ENCODE results near the gene SMARCC1.

Gene SMARCC1

DNA sequence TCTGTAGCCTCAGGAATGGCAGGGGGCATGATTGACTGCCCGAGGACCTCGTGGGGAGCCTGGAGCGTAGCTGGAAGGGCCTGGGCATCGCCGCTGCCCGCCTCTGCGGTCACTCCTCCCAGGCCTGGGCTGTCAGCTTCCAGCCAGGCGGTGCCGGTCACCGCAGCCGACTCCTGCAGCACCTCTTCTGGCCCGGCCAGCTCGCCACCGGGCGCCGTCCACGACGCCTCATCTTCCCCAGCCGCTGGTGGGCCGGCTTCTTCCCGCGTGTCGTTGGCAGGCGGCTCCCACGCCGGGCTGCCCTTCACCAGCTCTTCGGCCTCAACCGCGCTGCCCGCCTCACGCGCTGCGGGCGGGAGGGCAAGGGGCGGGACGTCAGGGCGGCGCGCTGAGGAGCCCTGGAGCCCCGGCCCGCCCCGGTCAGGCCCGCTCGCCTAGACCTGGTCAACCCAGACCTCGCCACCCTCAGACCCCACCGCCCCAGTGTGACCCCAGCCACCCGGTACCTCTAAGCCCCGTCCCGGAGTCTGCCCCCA, 204.0 kb downstream of the SMARCC1 start:
- Histone ChIP-seq H2BK5ac (ENCODE audit: low read depth, low read length, poor library complexity) (no peak overlapping the region), H3K4me2 (ENCODE audit: low read length) (peak overlapping the region; percentile 64), H3K4me1 (ENCODE audit: control insufficient read depth in 1 of 2, insufficient read depth in 2 of 2, low read length in 2 of 2) (peaks cover 7 to 10% of the 10 kb centered on the region in 2 experiments), H2AK5ac (ENCODE audit: low read length) (no peak overlapping the region), H3K79me1 (ENCODE audit: low read length) (no peaks in the 10 kb centered on the region), H3K4ac (ENCODE audit: low read depth, low read length) (no peak overlapping the region), H2BK12ac (ENCODE audit: low read length) (no peak overlapping the region), H2AFZ (ENCODE audit: insufficient read depth, low read length, poor library complexity) (peak overlapping the region; percentile 56), H3K9ac (ENCODE audit: low read length) (no peak overlapping the region), H3K36me3 (ENCODE audit: control insufficient read depth in 1 of 2, insufficient read depth in 2 of 2, low read length in 2 of 2) (no peaks in the 10 kb centered on the region), H3K9me3 (ENCODE audit: insufficient read depth, low read depth, low read length) (no peaks in the 10 kb centered on the region), H3K79me2 (ENCODE audit: control insufficient read depth, insufficient read depth, low read length, poor library complexity) (no peaks in the 10 kb centered on the region), H3K27ac (ENCODE audit: low read depth, low read length) (no peak overlapping the region), H4K12ac (ENCODE audit: low read depth, low read length) (no peak overlapping the region), H3K23ac (ENCODE audit: low read length) (no peak overlapping the region), H3K4me3 (ENCODE audit: low read depth, low read length) (peak overlapping the region; percentile 47), H4K91ac (ENCODE audit: low read depth, low read length) (no peak overlapping the region), H3K14ac (ENCODE audit: low read length) (no peak overlapping the region), H3K27me3 (ENCODE audit: insufficient read depth, low read length) (peaks cover 30% of the 10 kb centered on the region), H2BK120ac (ENCODE audit: insufficient read depth, low read length, poor library complexity) (no peak overlapping the region), H3K18ac (ENCODE audit: low read length) (no peak overlapping the region), H4K8ac (ENCODE audit: low read depth, low read length) (no peak overlapping the region)
- peak in 1 of 2 donors; percentile 41 for DNase-seq
- WGBS (ENCODE audit: extremely low coverage, insufficient coverage, insufficient read length) = no CpG with 5 or more reads among the region's 49 CpGs

GRCh38 chr3:47573190-47574172, 208.2 kb downstream of the SMARCC1 start:
- Histone ChIP-seq H2BK5ac (ENCODE audit: low read depth, low read length, poor library complexity) (no peak overlapping the region), H3K4me1 (ENCODE audit: control insufficient read depth in 1 of 2, insufficient read depth in 2 of 2, low read length in 2 of 2) (peaks cover 5 to 8% of the 10 kb centered on the region in 2 experiments), H3K79me2 (ENCODE audit: control insufficient read depth, insufficient read depth, low read length, poor library complexity) (no peaks in the 10 kb centered on the region), H3K14ac (ENCODE audit: low read length) (no peak overlapping the region), H3K36me3 (ENCODE audit: control insufficient read depth in 1 of 2, insufficient read depth in 2 of 2, low read length in 2 of 2) (no peaks in the 10 kb centered on the region), H3K4ac (ENCODE audit: low read depth, low read length) (no peak overlapping the region), H3K79me1 (ENCODE audit: low read length) (no peaks in the 10 kb centered on the region), H3K18ac (ENCODE audit: low read length) (no peak overlapping the region), H3K27me3 (ENCODE audit: insufficient read depth, low read length) (peaks cover 10% of the 10 kb centered on the region), H2BK12ac (ENCODE audit: low read length) (no peak overlapping the region), H4K8ac (ENCODE audit: low read depth, low read length) (no peak overlapping the region), H3K9ac (ENCODE audit: low read length) (no peak overlapping the region), H3K4me3 (ENCODE audit: low read depth, low read length) (peak overlapping the region; percentile 48), H4K91ac (ENCODE audit: low read depth, low read length) (no peak overlapping the region), H3K9me3 (ENCODE audit: insufficient read depth, low read depth, low read length) (peaks cover 2% of the 10 kb centered on the region), H3K23ac (ENCODE audit: low read length) (no peak overlapping the region), H2AFZ (ENCODE audit: insufficient read depth, low read length, poor library complexity) (no peak overlapping the region), H2AK5ac (ENCODE audit: low read length) (no peak overlapping the region), H2BK120ac (ENCODE audit: insufficient read depth, low read length, poor library complexity) (no peak overlapping the region), H4K12ac (ENCODE audit: low read depth, low read length) (no peak overlapping the region), H3K27ac (ENCODE audit: low read depth, low read length) (no peak overlapping the region), H3K4me2 (ENCODE audit: low read length) (no peak overlapping the region)
- DNase-seq = no peak
- no CpG with 5 or more reads among the region's 9 CpGs for WGBS (ENCODE audit: extremely low coverage, insufficient coverage, insufficient read length)

DNA sequence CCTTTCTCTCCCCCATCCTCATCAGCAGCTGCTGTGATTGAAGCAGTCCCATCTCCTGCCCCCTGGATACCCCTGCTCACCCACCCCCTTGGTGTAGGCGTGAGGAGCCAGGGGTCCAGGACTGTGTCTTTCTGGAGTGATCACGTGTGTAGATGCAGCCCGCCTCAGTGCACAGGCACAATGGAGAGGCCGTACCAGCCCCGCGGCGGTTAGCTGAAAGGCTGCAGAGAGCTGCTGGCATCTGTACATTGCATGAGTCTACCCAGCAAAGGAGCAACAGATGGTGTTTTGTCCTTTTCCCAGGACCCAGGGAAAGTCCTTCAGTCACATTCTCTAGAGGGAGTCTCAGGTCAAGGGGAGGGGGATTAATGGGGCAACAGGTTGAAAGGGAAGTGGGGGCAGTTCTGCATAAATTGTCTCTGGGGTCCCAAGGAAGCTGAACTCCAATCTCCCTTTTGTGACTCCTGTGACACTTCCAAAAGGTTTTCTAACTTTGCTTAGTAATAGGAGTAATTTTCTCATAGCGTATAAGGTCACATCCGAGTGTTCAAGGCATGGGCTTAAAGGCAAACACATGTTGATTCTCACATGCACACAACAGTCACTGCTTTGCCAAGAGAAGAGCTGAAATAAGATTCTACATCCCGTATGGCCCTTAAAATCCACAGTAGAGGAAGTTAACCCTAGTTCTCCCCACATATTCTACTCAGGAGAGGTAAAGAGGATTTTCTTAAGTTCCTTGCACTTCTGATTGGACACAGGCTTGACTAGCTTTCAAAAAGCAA, 210.1 kb downstream of the SMARCC1 start:
- Histone ChIP-seq H3K18ac (ENCODE audit: low read length) (no peak overlapping the region), H3K4me2 (ENCODE audit: low read length) (no peak overlapping the region), H3K4me1 (ENCODE audit: control insufficient read depth in 1 of 2, insufficient read depth in 2 of 2, low read length in 2 of 2) (peaks cover 0 to 2% of the 10 kb centered on the region in 2 experiments), H3K79me2 (ENCODE audit: control insufficient read depth, insufficient read depth, low read length, poor library complexity) (no peaks in the 10 kb centered on the region), H2AFZ (ENCODE audit: insufficient read depth, low read length, poor library complexity) (no peak overlapping the region), H3K27me3 (ENCODE audit: insufficient read depth, low read length) (no peaks in the 10 kb centered on the region), H4K12ac (ENCODE audit: low read depth, low read length) (no peak overlapping the region), H3K79me1 (ENCODE audit: low read length) (no peaks in the 10 kb centered on the region), H2AK5ac (ENCODE audit: low read length) (no peak overlapping the region), H3K27ac (ENCODE audit: low read depth, low read length) (no peak overlapping the region), H2BK5ac (ENCODE audit: low read depth, low read length, poor library complexity) (no peak overlapping the region), H3K23ac (ENCODE audit: low read length) (no peak overlapping the region), H2BK12ac (ENCODE audit: low read length) (no peak overlapping the region), H3K4me3 (ENCODE audit: low read depth, low read length) (no peak overlapping the region), H2BK120ac (ENCODE audit: insufficient read depth, low read length, poor library complexity) (no peak overlapping the region), H3K36me3 (ENCODE audit: control insufficient read depth in 1 of 2, insufficient read depth in 2 of 2, low read length in 2 of 2) (no peaks in the 10 kb centered on the region), H3K4ac (ENCODE audit: low read depth, low read length) (no peak overlapping the region), H3K9me3 (ENCODE audit: insufficient read depth, low read depth, low read length) (peaks cover 2% of the 10 kb centered on the region), H4K91ac (ENCODE audit: low read depth, low read length) (no peak overlapping the region), H4K8ac (ENCODE audit: low read depth, low read length) (no peak overlapping the region), H3K14ac (ENCODE audit: low read length) (no peak overlapping the region), H3K9ac (ENCODE audit: low read length) (no peak overlapping the region)
- DNase-seq = no peak
- WGBS (ENCODE audit: extremely low coverage, insufficient coverage, insufficient read length) = no CpG with 5 or more reads among the region's 10 CpGs

GRCh38 chr3:47568901-47569300, 212.8 kb downstream of the SMARCC1 start:
- H3K27me3 ChIP-seq (ENCODE audit: insufficient read depth, low read length) = no peaks in the 10 kb centered on the region
- H3K9me3 ChIP-seq (ENCODE audit: insufficient read depth, low read depth, low read length) = peaks cover 4% of the 10 kb centered on the region
- H3K27ac ChIP-seq (ENCODE audit: low read depth, low read length) = no peak overlapping the region
- no peak overlapping the region for H4K12ac ChIP-seq (ENCODE audit: low read depth, low read length)
- no peak overlapping the region for H2AK5ac ChIP-seq (ENCODE audit: low read length)
- no peak overlapping the region for H3K14ac ChIP-seq (ENCODE audit: low read length)
- H3K4me1 ChIP-seq (ENCODE audit: control insufficient read depth in 1 of 2, insufficient read depth in 2 of 2, low read length in 2 of 2) = no peaks in the 10 kb centered on the region
- no peak overlapping the region for H4K91ac ChIP-seq (ENCODE audit: low read depth, low read length)
- H3K79me1 ChIP-seq (ENCODE audit: low read length) = no peaks in the 10 kb centered on the region
- no peak overlapping the region for H3K9ac ChIP-seq (ENCODE audit: low read length)
- no peak for DNase-seq
- no peak overlapping the region for H4K8ac ChIP-seq (ENCODE audit: low read depth, low read length)
- no peak overlapping the region for H3K23ac ChIP-seq (ENCODE audit: low read length)
- no peak overlapping the region for H3K4ac ChIP-seq (ENCODE audit: low read depth, low read length)
- no peak overlapping the region for H3K4me2 ChIP-seq (ENCODE audit: low read length)
- no CpG with 5 or more reads among the region's 6 CpGs for WGBS (ENCODE audit: extremely low coverage, insufficient coverage, insufficient read length)
- H3K4me3 ChIP-seq (ENCODE audit: low read depth, low read length) = no peak overlapping the region
- H2AFZ ChIP-seq (ENCODE audit: insufficient read depth, low read length, poor library complexity) = no peak overlapping the region
- no peak overlapping the region for H2BK5ac ChIP-seq (ENCODE audit: low read depth, low read length, poor library complexity)
- H3K79me2 ChIP-seq (ENCODE audit: control insufficient read depth, insufficient read depth, low read length, poor library complexity) = no peaks in the 10 kb centered on the region
- H3K18ac ChIP-seq (ENCODE audit: low read length) = no peak overlapping the region
- no peaks in the 10 kb centered on the region for H3K36me3 ChIP-seq (ENCODE audit: control insufficient read depth in 1 of 2, insufficient read depth in 2 of 2, low read length in 2 of 2)
- H2BK12ac ChIP-seq (ENCODE audit: low read length) = no peak overlapping the region
- no peak overlapping the region for H2BK120ac ChIP-seq (ENCODE audit: insufficient read depth, low read length, poor library complexity)

Measured in trophoblast cell (in vitro differentiated cells and primary cell).